ENCODE results near the gene PNPLA1.

PNPLA1 gene

DNA sequence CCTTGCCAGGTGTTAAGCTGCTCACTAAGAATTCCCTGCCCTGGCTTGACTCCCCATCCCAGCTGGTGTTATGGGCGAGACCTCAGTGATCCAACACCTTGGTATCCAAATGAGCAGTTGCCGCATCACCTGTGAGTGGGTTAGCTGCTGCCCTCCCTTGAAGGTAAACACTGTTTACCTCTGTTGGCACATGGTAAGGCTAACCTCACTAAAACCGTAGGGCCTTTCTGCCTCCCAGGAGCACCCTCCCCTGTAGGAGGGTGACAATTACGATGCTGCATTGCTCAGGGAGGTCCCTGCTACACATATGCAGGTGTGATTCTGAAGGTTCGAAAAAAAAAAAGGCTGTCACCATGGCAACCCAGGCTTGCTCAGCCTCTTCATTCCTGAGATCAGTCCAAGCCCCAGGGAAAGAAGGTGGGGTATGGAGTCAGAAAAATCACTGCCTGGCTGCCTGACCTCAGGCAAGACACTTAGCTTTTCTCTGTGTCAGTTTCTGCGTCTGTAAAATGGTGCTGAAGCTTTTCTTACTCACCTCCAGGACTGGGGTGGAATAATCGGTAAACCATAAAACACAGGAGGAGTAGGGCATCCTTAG, 19.5 kb downstream of the PNPLA1 start:
- H3K4me3 ChIP-seq (ENCODE audit: low read depth, low read length, poor library complexity, severe bottlenecking) = no peak overlapping the region

DNA sequence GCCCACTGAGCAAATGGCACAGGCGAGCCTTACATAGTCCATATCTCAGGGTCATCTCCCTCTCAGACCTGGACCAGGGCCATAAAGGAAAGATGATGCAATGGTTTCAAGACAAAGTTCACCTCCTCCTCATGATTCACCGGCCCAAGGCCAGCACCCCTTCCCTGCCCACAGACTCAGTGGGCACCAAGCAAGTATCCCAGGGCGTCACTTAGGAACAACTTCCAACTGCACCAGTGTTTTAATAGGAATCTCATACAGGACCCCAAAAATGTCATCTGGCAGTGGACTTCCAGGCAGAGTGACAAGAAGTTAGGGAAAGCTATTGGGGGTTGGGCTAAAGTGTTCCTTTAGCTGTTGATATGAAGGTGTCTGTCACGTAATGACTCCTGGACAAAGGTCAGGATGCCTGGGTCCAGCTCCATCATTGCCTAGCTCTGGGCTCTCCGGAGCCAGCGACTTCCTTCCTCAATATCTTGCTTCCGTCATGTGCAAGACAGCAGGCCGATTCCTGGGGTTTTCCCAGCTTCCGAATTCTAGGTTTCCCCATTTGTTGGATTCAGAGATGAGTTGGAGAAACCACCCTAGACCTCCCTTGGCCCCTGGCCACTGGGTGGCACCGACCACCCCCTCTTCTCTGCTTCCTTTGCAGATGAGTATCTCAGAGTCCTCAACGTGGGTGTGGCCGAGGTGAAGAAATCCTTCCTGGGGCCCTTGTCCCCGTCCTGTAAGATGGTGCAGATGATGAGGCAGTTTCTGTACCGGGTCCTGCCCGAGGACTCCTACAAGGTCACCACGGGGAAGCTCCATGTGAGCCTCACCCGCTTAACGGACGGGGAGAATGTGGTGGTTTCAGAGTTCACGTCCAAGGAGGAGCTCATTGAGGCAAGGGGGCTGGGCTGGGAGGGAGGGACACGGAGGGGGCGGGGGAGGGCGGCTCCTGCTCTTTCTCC, 21.1 kb downstream of the PNPLA1 start:
- Histone ChIP-seq H3F3A (ENCODE audit: insufficient read depth, low read length) (no peaks in the 10 kb centered on the region), H2AFZ (ENCODE audit: low read length) (no peak overlapping the region), H3K36me3 (ENCODE audit: insufficient read depth, low read length) (no peaks in the 10 kb centered on the region), H3K27ac (ENCODE audit: low read depth, low read length, poor library complexity, severe bottlenecking) (no peak overlapping the region), H3K9ac (ENCODE audit: low read length) (no peak overlapping the region), H3K4me1 (ENCODE audit: insufficient read depth, low read length, severe bottlenecking) (no peaks in the 10 kb centered on the region), H4K20me1 (ENCODE audit: insufficient read depth, low read length) (no peaks in the 10 kb centered on the region), H3K79me2 (ENCODE audit: insufficient read depth, low read length) (no peaks in the 10 kb centered on the region), H3K9me3 (ENCODE audit: low read length) (no peaks in the 10 kb centered on the region), H3K4me2 (ENCODE audit: low read length) (no peak overlapping the region), H3K27me3 (ENCODE audit: insufficient read depth, low read length) (no peaks in the 10 kb centered on the region; the same call in 1 of the 2 replicates), H3K9me2 (ENCODE audit: low read depth, low read length) (no peaks in the 10 kb centered on the region), H3K4me3 (ENCODE audit: low read depth, low read length, poor library complexity, severe bottlenecking) (no peak overlapping the region)
- TF ChIP-seq, protein P1, sequence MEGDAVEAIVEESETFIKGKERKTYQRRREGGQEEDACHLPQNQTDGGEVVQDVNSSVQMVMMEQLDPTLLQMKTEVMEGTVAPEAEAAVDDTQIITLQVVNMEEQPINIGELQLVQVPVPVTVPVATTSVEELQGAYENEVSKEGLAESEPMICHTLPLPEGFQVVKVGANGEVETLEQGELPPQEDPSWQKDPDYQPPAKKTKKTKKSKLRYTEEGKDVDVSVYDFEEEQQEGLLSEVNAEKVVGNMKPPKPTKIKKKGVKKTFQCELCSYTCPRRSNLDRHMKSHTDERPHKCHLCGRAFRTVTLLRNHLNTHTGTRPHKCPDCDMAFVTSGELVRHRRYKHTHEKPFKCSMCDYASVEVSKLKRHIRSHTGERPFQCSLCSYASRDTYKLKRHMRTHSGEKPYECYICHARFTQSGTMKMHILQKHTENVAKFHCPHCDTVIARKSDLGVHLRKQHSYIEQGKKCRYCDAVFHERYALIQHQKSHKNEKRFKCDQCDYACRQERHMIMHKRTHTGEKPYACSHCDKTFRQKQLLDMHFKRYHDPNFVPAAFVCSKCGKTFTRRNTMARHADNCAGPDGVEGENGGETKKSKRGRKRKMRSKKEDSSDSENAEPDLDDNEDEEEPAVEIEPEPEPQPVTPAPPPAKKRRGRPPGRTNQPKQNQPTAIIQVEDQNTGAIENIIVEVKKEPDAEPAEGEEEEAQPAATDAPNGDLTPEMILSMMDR (IDR thresholded peaks at IDR 0.05; ENCODE audit: low read length) = no peak
- TF ChIP-seq EZH2 (IDR thresholded peaks at IDR 0.05; ENCODE audit: borderline replicate concordance, low read length) = no peak

More for the DNA sequence above, 19.5 kb downstream of the PNPLA1 start:
- Histone ChIP-seq H2AFZ (ENCODE audit: low read length) (no peak overlapping the region), H3K9ac (ENCODE audit: low read length) (no peak overlapping the region), H3K4me1 (ENCODE audit: insufficient read depth, low read length, severe bottlenecking) (no peaks in the 10 kb centered on the region), H4K20me1 (ENCODE audit: insufficient read depth, low read length) (no peaks in the 10 kb centered on the region), H3K79me2 (ENCODE audit: insufficient read depth, low read length) (no peaks in the 10 kb centered on the region), H3K4me2 (ENCODE audit: low read length) (no peak overlapping the region), H3K9me3 (ENCODE audit: low read length) (no peaks in the 10 kb centered on the region), H3K9me2 (ENCODE audit: low read depth, low read length) (no peaks in the 10 kb centered on the region), H3K36me3 (ENCODE audit: insufficient read depth, low read length) (no peaks in the 10 kb centered on the region), H3K27me3 (ENCODE audit: insufficient read depth, low read length) (no peaks in the 10 kb centered on the region; the same call in 1 of the 2 replicates), H3F3A (ENCODE audit: insufficient read depth, low read length) (no peaks in the 10 kb centered on the region), H3K27ac (ENCODE audit: low read depth, low read length, poor library complexity, severe bottlenecking) (no peak overlapping the region)
- TF ChIP-seq, protein P1 (IDR thresholded peaks at IDR 0.05; ENCODE audit: low read length) = no peak
- no peak for TF ChIP-seq EZH2 (IDR thresholded peaks at IDR 0.05; ENCODE audit: borderline replicate concordance, low read length)

DNA sequence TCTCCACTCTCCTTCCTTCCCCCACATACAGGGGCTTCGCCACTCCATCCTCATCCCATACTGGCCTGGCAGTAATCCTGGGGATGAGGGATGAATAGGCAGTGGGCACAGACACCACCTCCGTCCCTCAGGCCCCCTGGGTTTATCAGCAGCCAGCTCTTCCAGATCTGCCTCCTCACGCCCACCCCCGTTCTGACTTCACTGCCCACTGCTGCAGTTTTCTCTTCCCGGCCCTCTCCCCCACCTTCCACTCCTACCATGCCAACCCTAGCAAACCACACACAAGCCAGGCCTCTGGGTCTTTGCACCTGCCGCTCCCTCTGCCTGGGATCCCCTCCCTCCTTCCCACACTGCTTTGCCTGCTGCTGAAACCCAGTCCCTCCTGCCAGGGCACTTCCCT, 22.3 kb downstream of the PNPLA1 start:
- Histone ChIP-seq H3K27me3 (ENCODE audit: insufficient read depth, low read length) (no peaks in the 10 kb centered on the region; the same call in 1 of the 2 replicates), H3K4me3 (ENCODE audit: low read depth, low read length, poor library complexity, severe bottlenecking) (no peak overlapping the region), H3K9me3 (ENCODE audit: low read length) (no peaks in the 10 kb centered on the region), H3K4me1 (ENCODE audit: insufficient read depth, low read length, severe bottlenecking) (no peaks in the 10 kb centered on the region), H3F3A (ENCODE audit: insufficient read depth, low read length) (no peaks in the 10 kb centered on the region), H3K79me2 (ENCODE audit: insufficient read depth, low read length) (no peaks in the 10 kb centered on the region), H3K9ac (ENCODE audit: low read length) (no peak overlapping the region), H3K36me3 (ENCODE audit: insufficient read depth, low read length) (no peaks in the 10 kb centered on the region), H2AFZ (ENCODE audit: low read length) (no peak overlapping the region), H3K4me2 (ENCODE audit: low read length) (no peak overlapping the region), H3K27ac (ENCODE audit: low read depth, low read length, poor library complexity, severe bottlenecking) (no peak overlapping the region), H3K9me2 (ENCODE audit: low read depth, low read length) (no peaks in the 10 kb centered on the region), H4K20me1 (ENCODE audit: insufficient read depth, low read length) (no peaks in the 10 kb centered on the region)
- TF ChIP-seq EZH2 (IDR thresholded peaks at IDR 0.05; ENCODE audit: borderline replicate concordance, low read length) = no peak

All from OCI-LY1 (cell line).